Mammary epithelial cell (primary cell): ENCODE results near the gene HOXC5.
A peak's percentile ranks its signal among the peaks of the same experiment; 100 is the strongest.

ENCODE experiments used
- EZH2 ChIP-seq: IDR thresholded peaks from 2 replicates; pipeline ENCODE4 v1.6.1; 2012; ENCODE audit warnings: low read length, inconsistent platforms, borderline replicate concordance
- TF ChIP-seq, protein P1 (sequence below), 2 donors: IDR thresholded peaks in 1 of 2; conservative IDR thresholded peaks in 1 of 2; 2 replicates each; pipeline ENCODE4 v1.5.1; 2011 to 2012; ENCODE audit warnings: inconsistent platforms in 2 of 2, low read length in 2 of 2, mild to moderate bottlenecking in 2 of 2, control low read depth in 1 of 2, low read depth in 1 of 2; ENCODE audit not compliant: insufficient read depth in 1 of 2; ENCODE audit errors: extremely low read depth in 1 of 2

DNA sequence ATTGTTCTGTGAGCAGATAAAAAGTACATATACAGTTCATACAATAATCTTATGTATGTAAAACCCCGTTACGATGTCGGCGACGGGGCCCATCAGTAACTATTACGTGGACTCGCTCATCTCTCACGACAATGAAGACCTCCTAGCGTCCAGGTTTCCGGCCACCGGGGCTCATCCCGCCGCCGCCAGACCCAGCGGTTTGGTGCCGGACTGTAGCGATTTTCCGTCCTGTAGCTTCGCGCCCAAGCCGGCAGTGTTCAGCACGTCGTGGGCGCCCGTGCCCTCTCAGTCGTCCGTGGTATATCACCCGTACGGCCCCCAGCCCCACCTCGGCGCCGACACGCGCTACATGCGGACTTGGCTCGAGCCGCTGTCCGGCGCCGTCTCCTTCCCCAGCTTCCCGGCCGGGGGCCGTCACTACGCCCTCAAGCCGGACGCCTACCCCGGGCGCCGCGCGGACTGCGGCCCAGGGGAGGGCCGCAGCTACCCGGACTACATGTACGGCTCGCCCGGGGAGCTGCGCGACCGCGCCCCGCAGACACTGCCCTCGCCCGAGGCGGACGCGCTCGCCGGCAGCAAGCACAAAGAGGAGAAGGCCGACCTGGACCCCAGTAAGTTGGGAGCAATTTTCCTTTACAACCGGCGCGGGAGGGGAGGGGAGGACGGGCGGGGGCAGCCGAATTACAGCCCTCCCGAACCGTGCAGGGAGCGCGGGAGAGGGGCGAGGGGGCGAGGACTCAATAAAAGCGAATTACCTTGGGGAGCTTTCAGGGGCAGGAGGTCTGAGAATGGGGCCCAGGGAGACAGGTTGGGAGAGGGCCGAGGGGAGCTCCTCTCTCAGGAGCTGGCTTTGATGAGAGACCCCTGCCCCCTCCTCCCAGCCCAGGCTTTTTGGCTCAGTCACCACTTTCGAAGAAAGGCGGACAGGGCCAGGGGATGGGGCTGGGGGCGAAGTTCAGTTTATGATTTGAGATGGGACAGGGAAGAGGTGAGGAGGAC lies 32.4 kb upstream of the HOXC5 start, which contains the start of gene HOXC9:
- TF ChIP-seq, protein P1, sequence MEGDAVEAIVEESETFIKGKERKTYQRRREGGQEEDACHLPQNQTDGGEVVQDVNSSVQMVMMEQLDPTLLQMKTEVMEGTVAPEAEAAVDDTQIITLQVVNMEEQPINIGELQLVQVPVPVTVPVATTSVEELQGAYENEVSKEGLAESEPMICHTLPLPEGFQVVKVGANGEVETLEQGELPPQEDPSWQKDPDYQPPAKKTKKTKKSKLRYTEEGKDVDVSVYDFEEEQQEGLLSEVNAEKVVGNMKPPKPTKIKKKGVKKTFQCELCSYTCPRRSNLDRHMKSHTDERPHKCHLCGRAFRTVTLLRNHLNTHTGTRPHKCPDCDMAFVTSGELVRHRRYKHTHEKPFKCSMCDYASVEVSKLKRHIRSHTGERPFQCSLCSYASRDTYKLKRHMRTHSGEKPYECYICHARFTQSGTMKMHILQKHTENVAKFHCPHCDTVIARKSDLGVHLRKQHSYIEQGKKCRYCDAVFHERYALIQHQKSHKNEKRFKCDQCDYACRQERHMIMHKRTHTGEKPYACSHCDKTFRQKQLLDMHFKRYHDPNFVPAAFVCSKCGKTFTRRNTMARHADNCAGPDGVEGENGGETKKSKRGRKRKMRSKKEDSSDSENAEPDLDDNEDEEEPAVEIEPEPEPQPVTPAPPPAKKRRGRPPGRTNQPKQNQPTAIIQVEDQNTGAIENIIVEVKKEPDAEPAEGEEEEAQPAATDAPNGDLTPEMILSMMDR (conservative IDR thresholded peaks at IDR 0.05 in 1 of 2, IDR thresholded peaks at IDR 0.05 in 1 of 2; ENCODE audit: extremely low read depth in 1 of 2, insufficient read depth in 1 of 2, low read depth in 1 of 2, low read length in 2 of 2), result peak in 1 of 2 donors; percentile 7
- TF ChIP-seq EZH2, result no peak
